Retinal pigment epithelial cell (primary cell): ENCODE results near the gene RBM19.

Source experiments
- DNase-seq: peaks from one replicate; pipeline ENCODE4 v3.0.0-alpha.2; 2010; ENCODE audit warnings: low read depth
- H3K4me3 ChIP-seq: 2 replicates; pipeline ENCODE4 v1.5.1; 2011; ENCODE audit warnings: mild to moderate bottlenecking, low read length, control low read depth, moderate library complexity
- TF ChIP-seq, protein P1 (sequence below): conservative IDR thresholded peaks from 2 replicates; pipeline ENCODE4 v1.5.1; 2011; ENCODE audit warnings: low read depth, low read length, control low read depth, inconsistent platforms

Gene RBM19

GRCh38 chr12:113792450-113792849 lies 173.7 kb downstream of the RBM19 start:
- TF ChIP-seq, protein P1, sequence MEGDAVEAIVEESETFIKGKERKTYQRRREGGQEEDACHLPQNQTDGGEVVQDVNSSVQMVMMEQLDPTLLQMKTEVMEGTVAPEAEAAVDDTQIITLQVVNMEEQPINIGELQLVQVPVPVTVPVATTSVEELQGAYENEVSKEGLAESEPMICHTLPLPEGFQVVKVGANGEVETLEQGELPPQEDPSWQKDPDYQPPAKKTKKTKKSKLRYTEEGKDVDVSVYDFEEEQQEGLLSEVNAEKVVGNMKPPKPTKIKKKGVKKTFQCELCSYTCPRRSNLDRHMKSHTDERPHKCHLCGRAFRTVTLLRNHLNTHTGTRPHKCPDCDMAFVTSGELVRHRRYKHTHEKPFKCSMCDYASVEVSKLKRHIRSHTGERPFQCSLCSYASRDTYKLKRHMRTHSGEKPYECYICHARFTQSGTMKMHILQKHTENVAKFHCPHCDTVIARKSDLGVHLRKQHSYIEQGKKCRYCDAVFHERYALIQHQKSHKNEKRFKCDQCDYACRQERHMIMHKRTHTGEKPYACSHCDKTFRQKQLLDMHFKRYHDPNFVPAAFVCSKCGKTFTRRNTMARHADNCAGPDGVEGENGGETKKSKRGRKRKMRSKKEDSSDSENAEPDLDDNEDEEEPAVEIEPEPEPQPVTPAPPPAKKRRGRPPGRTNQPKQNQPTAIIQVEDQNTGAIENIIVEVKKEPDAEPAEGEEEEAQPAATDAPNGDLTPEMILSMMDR: no peak
- DNase-seq: no peak
- no peak overlapping the region for H3K4me3 ChIP-seq

DNA sequence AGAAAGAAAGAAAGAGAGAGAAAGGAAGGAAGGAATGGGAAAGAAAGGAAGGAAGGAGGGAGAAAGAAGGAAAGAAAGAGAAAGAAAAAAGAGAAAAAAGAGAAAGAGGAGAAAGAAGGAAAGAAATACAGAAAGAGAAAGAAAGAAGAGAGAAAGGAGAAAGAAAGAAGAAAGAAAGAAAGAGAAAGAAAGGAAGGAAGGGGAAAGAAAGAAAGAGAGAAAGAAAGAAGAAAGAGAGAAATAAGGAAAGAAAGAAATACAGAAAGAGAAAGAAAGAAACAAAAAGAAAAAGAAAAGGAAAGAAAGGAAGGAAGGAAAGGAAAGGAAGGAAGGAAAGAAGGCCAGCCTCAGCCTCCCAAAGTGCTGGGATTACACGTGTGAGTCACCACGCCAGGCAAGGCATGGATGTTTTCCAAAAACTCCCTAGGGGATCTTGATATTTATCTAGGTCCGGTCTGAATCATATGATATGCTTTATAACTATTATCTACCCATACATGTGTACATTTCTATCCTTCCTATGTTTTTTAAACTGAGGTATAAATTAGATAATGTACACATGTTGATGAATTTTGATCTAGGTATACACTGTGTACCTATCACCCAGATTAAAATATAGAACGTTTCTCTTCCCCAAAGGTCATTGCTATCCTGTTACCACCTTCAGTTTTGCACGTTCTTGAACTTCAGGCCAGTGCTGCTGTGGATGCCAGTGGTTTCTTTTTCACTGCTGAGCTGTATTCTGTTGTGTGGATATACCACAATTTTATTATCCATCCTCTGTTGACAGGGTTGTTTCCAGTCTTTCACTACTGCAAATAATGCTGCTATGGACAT lies 177.9 kb downstream of the RBM19 start:
- H3K4me3 ChIP-seq: no peak overlapping the region
- TF ChIP-seq, protein P1: no peak
- no peak for DNase-seq

GRCh38 chr12:113786107-113786506 lies 180.0 kb downstream of the RBM19 start:
- no peak for DNase-seq
- no peak overlapping the region for H3K4me3 ChIP-seq
- TF ChIP-seq, protein P1: no peak

GRCh38 chr12:113783811-113784210 lies 182.3 kb downstream of the RBM19 start:
- DNase-seq: no peak
- TF ChIP-seq, protein P1: no peak
- no peak overlapping the region for H3K4me3 ChIP-seq

DNA sequence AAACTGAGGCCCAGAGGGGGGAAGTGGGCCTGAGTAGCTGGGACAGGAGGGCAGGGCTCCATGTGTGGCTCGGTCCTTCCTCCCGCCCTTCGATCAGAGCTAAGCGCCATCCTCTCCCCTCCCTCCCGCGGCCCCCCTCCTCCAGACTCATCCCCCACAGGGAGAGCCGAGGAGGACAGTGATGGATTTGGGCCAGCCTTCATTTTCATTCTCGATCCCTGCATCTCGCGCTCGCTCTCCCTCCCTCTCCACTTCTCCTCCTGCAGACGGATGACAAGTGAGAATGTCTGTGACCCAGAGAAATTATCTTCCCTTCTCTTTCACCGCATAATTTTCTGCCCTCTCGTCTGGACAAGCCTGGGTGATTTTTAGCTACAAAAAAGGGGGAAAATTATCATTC lies 183.3 kb downstream of the RBM19 start:
- DNase-seq: no peak
- no peak overlapping the region for H3K4me3 ChIP-seq
- TF ChIP-seq, protein P1: no peak

DNA sequence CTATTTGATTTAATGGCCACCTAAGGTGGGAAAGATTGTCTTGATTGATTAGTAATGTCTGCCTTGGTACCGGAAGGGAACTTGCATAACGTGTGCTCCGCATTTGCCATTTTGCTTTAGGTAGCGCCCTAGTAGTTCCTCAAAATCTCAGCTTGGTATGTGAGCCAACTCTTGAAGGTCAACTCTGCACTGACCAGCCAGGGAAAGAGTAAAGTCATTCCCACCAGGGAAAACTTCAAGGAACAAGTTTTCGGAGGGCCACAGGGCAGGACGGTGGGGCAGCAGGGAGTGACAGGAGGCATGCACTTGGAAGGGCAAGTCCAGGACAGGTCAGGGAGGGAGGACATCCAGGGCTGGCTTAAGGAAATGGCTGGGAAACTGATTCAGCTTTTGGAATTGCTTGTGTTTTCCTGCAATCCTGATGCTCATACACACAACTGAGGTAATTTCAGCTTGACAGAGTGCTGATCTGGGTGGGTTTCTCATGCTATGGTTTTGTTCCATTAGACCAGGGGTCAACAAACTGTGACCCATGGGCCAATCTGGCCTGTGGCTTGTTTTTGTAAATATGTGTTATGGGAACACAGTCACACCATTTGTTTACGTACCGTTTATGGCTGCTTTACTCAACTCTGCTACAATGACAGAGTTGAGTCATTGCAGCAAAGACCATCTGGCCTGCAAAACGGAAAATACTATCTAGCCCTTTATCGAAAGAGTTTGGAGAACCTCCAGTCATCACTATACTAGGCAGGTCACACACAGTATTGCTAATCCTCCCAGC lies 184.5 kb downstream of the RBM19 start:
- no peak for DNase-seq
- H3K4me3 ChIP-seq: no peak overlapping the region
- TF ChIP-seq, protein P1: no peak
